NCI-H1436 treated with DMSO at 0.1 percent for 48 hours (cell line): ENCODE results near the gene GPR87.

Experiments used
- DNase-seq: peaks from one replicate; lab custom pipeline; 2025; lab: John Stamatoyannopoulos, UW

The GPR87 gene

GRCh38 chr3:151316267-151316991, at the start of gene GPR87:
Gene GPR87, minus strand, starts transcription at chr3:151316820. Its CDS starts 16,720 bp downstream, at chr3:151300100.
- DNase-seq: no peak

- no peak for DNase-seq
These were observed 46.1 kb upstream of the GPR87 start for GRCh38 chr3:151362751-151363174.

- DNase-seq: no peak
These were observed 40.8 kb upstream of the GPR87 start for GRCh38 chr3:151357463-151357850.

GRCh38 chr3:151356794-151357462, 40.3 kb upstream of the GPR87 start:
- no peak for DNase-seq

- DNase-seq: no peak
These were observed 35.0 kb upstream of the GPR87 start for GRCh38 chr3:151351648-151352047.

- DNase-seq: no peak
These were observed 34.6 kb upstream of the GPR87 start for GRCh38 chr3:151351219-151351618.

GRCh38 chr3:151350656-151351055, 34.0 kb upstream of the GPR87 start:
- DNase-seq: no peak

- no peak for DNase-seq
These were observed 30.8 kb upstream of the GPR87 start for GRCh38 chr3:151347432-151347831.

- no peak for DNase-seq
These were observed 29.7 kb upstream of the GPR87 start for GRCh38 chr3:151346292-151346691.

- no peak for DNase-seq
These were observed 29.2 kb upstream of the GPR87 start for GRCh38 chr3:151345859-151346258.

GRCh38 chr3:151331696-151332095, 15.1 kb upstream of the GPR87 start:
- DNase-seq: no peak

- DNase-seq: no peak
These were observed 14.3 kb upstream of the GPR87 start for GRCh38 chr3:151330899-151331298.

- no peak for DNase-seq
These were observed 13.8 kb upstream of the GPR87 start for GRCh38 chr3:151330379-151330778.

GRCh38 chr3:151329363-151329762, 12.7 kb upstream of the GPR87 start, which contains the start of gene P2RY13:
Gene P2RY13, minus strand, starts transcription at chr3:151329549. Its CDS starts 21 bp downstream, at chr3:151329528.
- DNase-seq: no peak

GRCh38 chr3:151328298-151328995, 11.8 kb upstream of the GPR87 start:
- no peak for DNase-seq

- DNase-seq: no peak
These were observed 11.1 kb upstream of the GPR87 start for GRCh38 chr3:151327571-151328198.

GRCh38 chr3:151322511-151322910, 5.9 kb upstream of the GPR87 start:
- DNase-seq: no peak

GRCh38 chr3:151321526-151321925, 4.9 kb upstream of the GPR87 start:
- DNase-seq: no peak

- no peak for DNase-seq
These were observed 3.5 kb upstream of the GPR87 start for GRCh38 chr3:151320131-151320530.

GRCh38 chr3:151319628-151320027, 3.0 kb upstream of the GPR87 start:
- no peak for DNase-seq

GRCh38 chr3:151318991-151319390, 2.4 kb upstream of the GPR87 start:
- no peak for DNase-seq

GRCh38 chr3:151318313-151318712, 1.7 kb upstream of the GPR87 start:
- DNase-seq: no peak
